Retina (tissue), 1 donor: ENCODE results near the gene HARS1.
A peak's percentile ranks its signal among the peaks of the same experiment; 100 is the strongest.
"Not testable (repeated sequence)": the region's sequence is repeated elsewhere in the genome, so short reads cannot be mapped to it uniquely, and the experiment has no call there.

ENCODE experiments used
- DNase-seq: peaks from one replicate; pipeline ENCODE4 v3.0.0-alpha.2; 2016

The HARS1 gene

DNA sequence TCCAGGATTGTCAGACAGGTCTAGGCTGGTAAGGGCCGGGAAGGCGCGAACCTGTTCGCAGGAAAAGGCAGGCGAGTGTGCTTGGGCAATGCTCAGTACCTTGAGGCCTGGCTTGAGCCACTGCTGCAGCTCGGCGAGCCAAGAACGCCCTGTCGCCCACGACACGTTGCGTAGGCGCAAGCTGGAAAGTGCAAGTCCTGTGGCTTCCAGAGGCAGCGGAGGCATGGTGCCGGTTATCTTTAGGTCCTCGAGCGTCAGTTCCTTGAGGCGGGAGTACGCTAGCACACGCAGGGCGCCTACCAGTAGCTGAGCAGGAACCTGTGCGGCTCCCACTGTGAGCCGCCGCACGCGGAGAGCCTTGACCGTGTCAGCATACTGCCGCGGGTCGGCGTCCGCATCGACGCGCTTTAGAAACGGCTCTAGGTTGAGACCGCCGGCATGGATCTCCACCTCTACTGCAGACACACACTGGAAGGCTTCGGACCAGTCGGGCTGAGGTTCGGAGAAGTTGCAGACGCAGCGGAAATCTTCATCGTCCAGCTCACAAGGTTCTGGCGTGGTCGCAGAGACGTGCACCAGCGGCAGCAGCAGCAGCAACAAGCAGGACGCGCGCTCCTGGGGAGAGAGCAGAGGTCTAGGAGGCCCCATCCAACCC lies 58.7 kb downstream of the HARS1 start:
- DNase-seq, result peak; percentile 81

DNA sequence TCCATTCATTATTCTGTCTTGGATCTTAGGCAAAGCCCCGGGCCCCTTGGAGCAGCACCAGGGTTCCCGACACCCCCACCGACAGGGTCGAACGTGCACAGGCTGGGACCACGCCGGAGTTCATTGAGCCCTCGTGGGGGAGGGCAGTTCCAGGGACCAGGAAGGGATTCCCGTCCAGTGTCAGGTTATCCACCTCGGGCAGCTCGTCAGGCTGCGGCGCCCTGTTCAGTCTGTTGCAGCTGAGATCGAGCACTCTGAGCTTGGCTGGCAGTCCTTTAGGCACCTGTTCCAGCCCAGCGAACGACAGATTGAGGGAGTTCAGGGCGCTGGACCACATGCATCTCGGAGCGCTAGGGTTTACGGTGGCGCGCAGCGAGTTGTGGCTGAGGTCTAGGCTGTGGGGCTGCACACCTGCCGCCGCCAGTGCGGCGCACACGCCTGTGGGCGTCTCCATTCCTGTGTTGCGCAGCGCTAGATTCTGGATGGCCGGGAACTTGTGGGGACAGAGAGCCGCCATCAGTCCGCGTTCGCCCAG lies 59.3 kb downstream of the HARS1 start:
- peak; percentile 81 for DNase-seq

DNA sequence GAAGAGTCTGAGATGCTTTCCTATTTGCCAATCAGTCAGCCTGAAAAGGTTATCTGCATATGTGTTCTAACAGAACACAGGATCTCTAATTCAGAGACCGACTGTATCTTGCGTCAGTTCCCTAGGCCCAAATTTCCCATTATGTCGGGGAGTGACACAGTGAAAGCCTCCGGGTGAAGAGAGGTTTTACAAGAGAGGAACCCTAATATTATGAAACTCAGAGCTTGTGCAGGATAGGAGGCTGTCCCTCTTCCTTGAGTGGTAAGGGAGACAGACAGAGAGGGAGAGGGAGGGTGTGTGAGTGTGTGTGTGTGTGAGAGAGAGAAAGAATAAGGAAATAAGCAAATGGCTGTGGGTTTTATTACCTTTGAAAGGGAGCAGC lies 60.1 kb downstream of the HARS1 start:
- no peak for DNase-seq

DNA sequence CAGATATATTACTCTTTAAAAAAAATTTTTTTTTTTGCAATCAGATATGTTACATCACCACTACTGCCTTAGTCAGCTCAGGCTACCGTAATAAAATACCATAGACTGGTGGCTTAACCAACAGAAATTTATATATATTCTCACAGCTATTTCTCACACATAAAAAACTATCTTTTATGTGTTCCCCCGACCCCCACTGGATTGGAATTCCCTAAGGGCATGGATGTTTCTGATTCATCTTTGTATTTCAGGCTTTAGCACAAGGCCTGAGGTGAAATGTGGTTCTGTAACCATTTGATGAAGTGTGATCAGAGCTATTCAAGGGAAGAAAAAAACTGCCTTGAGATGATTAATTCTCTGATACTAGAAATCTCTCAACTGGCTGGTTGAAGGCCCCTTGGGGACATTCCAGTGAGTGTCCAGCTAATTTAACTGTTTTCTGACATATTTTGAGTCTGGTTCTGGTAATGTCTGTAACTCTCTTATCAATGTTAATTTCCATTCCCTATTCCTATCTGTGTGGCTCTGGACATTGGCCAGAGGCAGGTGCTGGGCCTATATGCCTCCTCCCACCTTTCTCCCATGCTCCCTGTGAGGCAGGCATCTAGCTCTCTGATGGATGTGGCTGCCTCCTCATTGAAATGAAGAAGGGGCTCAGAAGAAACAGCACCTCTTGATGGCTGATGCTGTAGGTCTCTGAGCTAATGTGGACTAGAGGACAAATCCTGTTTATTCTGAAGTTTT lies 60.7 kb downstream of the HARS1 start:
- no peak for DNase-seq

- no peak for DNase-seq
Measured at GRCh38 chr5:140628711-140629110, 62.5 kb downstream of the HARS1 start.

GRCh38 chr5:140627972-140628371 lies 63.2 kb downstream of the HARS1 start:
- DNase-seq, result no peak

GRCh38 chr5:140624886-140625285 lies 66.3 kb downstream of the HARS1 start:
- not testable (repeated sequence) for DNase-seq
